H1 (cell line): ENCODE measurements around the gene GTPBP10. TPM values are rescaled to one million over a fixed set of nuclear protein-coding genes. Genes with fewer than 3 reads are reported as not detected.

Experiments used
- CTCF ChIA-PET: fragments of 300-600 bp; sonication (Branson Sonifier 250); formaldehyde crosslinking; loops from one replicate; lab custom pipeline; 2021; ENCODE audit not compliant: partially characterized antibody; lab: Charles Lee
- POLR2A ChIA-PET: fragments of 300-600 bp; sonication (Branson Sonifier 250); formaldehyde crosslinking; loops from one replicate; lab custom pipeline; 2021; ENCODE audit warnings: inconsistent platforms; ENCODE audit not compliant: partially characterized antibody; lab: Charles Lee
- DNase-seq, 2 experiments: peaks; one replicate each; pipeline versions ENCODE4 v3.0.0 to v3.0.0-alpha.2; 2010 to 2022; ENCODE audit warnings: low spot score in 2 of 2, low read depth in 1 of 2, mixed read lengths in 1 of 2
- FAIRE-seq: peaks from 2 replicates; lab custom pipeline; 2011; peaks lifted over from hg19 to GRCh38; lab: Jason Lieb, UNC
- H2AFZ ChIP-seq: 2 replicates; pipeline ENCODE4 v1.8.1; 2012; ENCODE audit warnings: low read length, inconsistent platforms
- H2AK5ac ChIP-seq: 2 replicates; pipeline ENCODE4 v1.6.1; 2013; ENCODE audit warnings: low read depth, low read length
- H2BK120ac ChIP-seq: replicated peaks from 2 replicates; pipeline ENCODE3; 2013; ENCODE audit warnings: low read depth, low read length, inconsistent platforms
- H2BK12ac ChIP-seq: 2 replicates; pipeline ENCODE4 v1.6.1; 2013; ENCODE audit warnings: low read depth, low read length
- H2BK15ac ChIP-seq: 2 replicates; pipeline ENCODE4 v1.6.1; 2013; ENCODE audit warnings: low read length
- H2BK20ac ChIP-seq: 2 replicates; pipeline ENCODE4 v1.6.1; 2013; ENCODE audit warnings: low read length
- H2BK5ac ChIP-seq: 2 replicates; pipeline ENCODE4 v1.6.1; 2013; ENCODE audit warnings: low read depth, low read length
- H3K14ac ChIP-seq: 2 replicates; pipeline ENCODE4 v1.6.1; 2013; ENCODE audit warnings: inconsistent platforms; ENCODE audit not compliant: insufficient read length
- H3K18ac ChIP-seq: 2 replicates; pipeline ENCODE4 v1.6.1; 2013; ENCODE audit warnings: low read length; ENCODE audit errors: extremely low read depth
- H3K23ac ChIP-seq: 2 replicates; pipeline ENCODE4 v1.6.1; 2013; ENCODE audit warnings: inconsistent platforms; ENCODE audit not compliant: insufficient read length
- H3K23me2 ChIP-seq: 2 replicates; pipeline ENCODE4 v1.6.1; 2013; ENCODE audit warnings: low read depth, low read length
- H3K27ac ChIP-seq: 2 replicates; pipeline ENCODE4 v1.6.1; 2011; ENCODE audit warnings: low read depth, low read length, inconsistent platforms
- H3K27me3 ChIP-seq, 4 experiments: replicated peaks in 1 of 4; 1 replicate in 1 of 4; 2 replicates in 3 of 4; pipeline versions ENCODE4 v1.6.1 to v1.8.1; 2011 to 2013; ENCODE audit warnings: low read length in 3 of 4, mild to moderate bottlenecking in 3 of 4, inconsistent platforms in 2 of 4, mixed read lengths in 2 of 4, moderate library complexity in 1 of 4; ENCODE audit not compliant: control insufficient read depth in 3 of 4, insufficient read depth in 3 of 4; ENCODE audit errors: extremely low read depth in 1 of 4
- H3K36me3 ChIP-seq, 4 experiments: 2 replicates each; pipeline versions ENCODE4 v1.6.1 to v1.8.1; 2011 to 2013; ENCODE audit warnings: mild to moderate bottlenecking in 4 of 4, low read length in 3 of 4, moderate library complexity in 2 of 4, control low read depth in 1 of 4, inconsistent platforms in 1 of 4; ENCODE audit not compliant: insufficient read depth in 4 of 4, control insufficient read depth in 2 of 4
- H3K4ac ChIP-seq: replicated peaks from 2 replicates; pipeline ENCODE3; 2013; ENCODE audit warnings: low read length, low read depth, mixed read lengths, inconsistent platforms; ENCODE audit not compliant: insufficient read length
- H3K4me1 ChIP-seq, 4 experiments: replicated peaks in 1 of 4; 1 replicate in 1 of 4; 2 replicates in 3 of 4; pipeline versions ENCODE4 v1.6.1 to v1.8.1; 2011 to 2013; ENCODE audit warnings: low read length in 3 of 4, inconsistent platforms in 2 of 4, mixed read lengths in 1 of 4; ENCODE audit not compliant: insufficient read depth in 4 of 4, control insufficient read depth in 3 of 4
- H3K4me2 ChIP-seq, 2 experiments: 2 replicates each; pipeline versions ENCODE4 v1.6.1 to v1.8.1; 2011 to 2013; ENCODE audit warnings: low read depth in 2 of 2, low read length in 2 of 2, control low read depth in 1 of 2, inconsistent platforms in 1 of 2, mild to moderate bottlenecking in 1 of 2; ENCODE audit not compliant: insufficient read depth in 1 of 2
- H3K4me3 ChIP-seq, 4 experiments: fragments of 200-600, 300-600 bp in 1 of 4; sonication (generic), shearing (Covaris generic), sonication (Bioruptor Twin) in 1 of 4; 2 replicates each; pipeline versions ENCODE4 v1.5.1 to v1.8.1; 2011 to 2016; ENCODE audit warnings: low read length in 4 of 4, low read depth in 3 of 4, control low read depth in 2 of 4, inconsistent platforms in 2 of 4, mild to moderate bottlenecking in 2 of 4, mixed read lengths in 1 of 4, moderate library complexity in 1 of 4; ENCODE audit not compliant: insufficient read depth in 2 of 4; ENCODE audit errors: extremely low read depth in 1 of 4
- H3K56ac ChIP-seq: replicated peaks from 2 replicates; pipeline ENCODE3; 2013; ENCODE audit warnings: low read depth, mild to moderate bottlenecking, mixed read lengths, low read length, inconsistent platforms; ENCODE audit not compliant: insufficient read length
- H3K79me1 ChIP-seq: 2 replicates; pipeline ENCODE4 v1.6.1; 2013; ENCODE audit warnings: low read depth, low read length, control low read depth
- H3K79me2 ChIP-seq, 2 experiments: 2 replicates each; pipeline versions ENCODE4 v1.6.1 to v1.8.1; 2012 to 2013; ENCODE audit warnings: low read length in 2 of 2, mild to moderate bottlenecking in 2 of 2, inconsistent platforms in 1 of 2; ENCODE audit not compliant: insufficient read depth in 2 of 2, control insufficient read depth in 1 of 2
- H3K9ac ChIP-seq, 4 experiments: replicated peaks in 1 of 4; 1 replicate in 1 of 4; 2 replicates in 3 of 4; pipeline versions ENCODE4 v1.6.1 to v1.8.1; 2011 to 2013; ENCODE audit warnings: low read depth in 3 of 4, low read length in 3 of 4, control low read depth in 2 of 4, mild to moderate bottlenecking in 2 of 4, moderate library complexity in 2 of 4, inconsistent platforms in 1 of 4; ENCODE audit errors: extremely low read depth in 1 of 4
- H3K9me3 ChIP-seq, 2 experiments: 2 replicates each; pipeline versions ENCODE4 v1.6.1 to v1.8.1; 2012 to 2013; ENCODE audit warnings: mild to moderate bottlenecking in 2 of 2, moderate library complexity in 2 of 2, control low read depth in 1 of 2, inconsistent platforms in 1 of 2, low read depth in 1 of 2, low read length in 1 of 2, mixed read lengths in 1 of 2; ENCODE audit not compliant: insufficient read depth in 2 of 2
- H4K20me1 ChIP-seq, 2 experiments: replicated peaks in 1 of 2; 2 replicates each; pipeline versions ENCODE3 to v1.8.1; 2011 to 2013; ENCODE audit warnings: inconsistent platforms in 2 of 2, low read length in 2 of 2, mild to moderate bottlenecking in 1 of 2; ENCODE audit not compliant: insufficient read depth in 2 of 2, control insufficient read depth in 1 of 2
- H4K5ac ChIP-seq: 2 replicates; pipeline ENCODE4 v1.6.1; 2013; ENCODE audit warnings: low read length, low read depth, mixed read lengths, inconsistent platforms; ENCODE audit not compliant: insufficient read length
- H4K8ac ChIP-seq: 2 replicates; pipeline ENCODE4 v1.8.0; 2013; ENCODE audit warnings: mild to moderate bottlenecking, moderate library complexity, low read length, inconsistent platforms; ENCODE audit not compliant: insufficient read depth; ENCODE audit errors: extremely low read depth
- H4K91ac ChIP-seq: replicated peaks from 2 replicates; pipeline ENCODE3; 2013; ENCODE audit warnings: low read length, mixed read lengths, inconsistent platforms; ENCODE audit not compliant: insufficient read length
- ATF2 ChIP-seq: IDR thresholded peaks from 2 replicates; pipeline ENCODE4 v1.6.1; 2012; ENCODE audit warnings: low read length, inconsistent platforms
- BRCA1 ChIP-seq: IDR thresholded peaks from 2 replicates; pipeline ENCODE4 v1.6.1; 2012; ENCODE audit warnings: low read depth, low read length, improper control_type of control experiment
- CREB1 ChIP-seq: IDR thresholded peaks from 2 replicates; pipeline ENCODE4 v1.6.1; 2012; ENCODE audit warnings: inconsistent platforms
- HDAC2 ChIP-seq, 2 experiments: fragments of 300-600 bp in 1 of 2; sonication (generic) in 1 of 2; IDR thresholded peaks; 2 replicates each; pipeline ENCODE4 v1.6.1; 2011 to 2012; ENCODE audit warnings: low read depth in 2 of 2, low read length in 2 of 2, mild to moderate bottlenecking in 2 of 2, moderate library complexity in 2 of 2, borderline replicate concordance in 1 of 2, inconsistent platforms in 1 of 2
- KDM1A ChIP-seq: fragments of 200-600, 300-600 bp; sonication (generic); IDR thresholded peaks from 2 replicates; pipeline ENCODE4 v1.7.1; 2016; ENCODE audit warnings: mild to moderate bottlenecking, low read length, borderline replicate concordance
- KDM4A ChIP-seq: IDR thresholded peaks from one replicate; pipeline ENCODE4 v1.7.1; 2012; ENCODE audit warnings: low read depth, mild to moderate bottlenecking, moderate library complexity, low read length, inconsistent platforms; ENCODE audit not compliant: severe bottlenecking
- POLR2AphosphoS5 ChIP-seq: IDR thresholded peaks from 2 replicates; pipeline ENCODE4 v1.6.1; 2011; ENCODE audit warnings: low read depth, low read length
- RAD21 ChIP-seq, 2 experiments: IDR thresholded peaks in 1 of 2; conservative IDR thresholded peaks in 1 of 2; 2 replicates each; pipeline ENCODE4 v1.6.1; 2011; ENCODE audit warnings: low read depth in 2 of 2, low read length in 2 of 2, improper control_type of control experiment in 1 of 2, inconsistent platforms in 1 of 2, mild to moderate bottlenecking in 1 of 2, moderate library complexity in 1 of 2
- SAP30 ChIP-seq: fragments of 300-600 bp; sonication (generic); IDR thresholded peaks from 2 replicates; pipeline ENCODE4 v1.7.1; 2012; ENCODE audit warnings: low read length, moderate library complexity, mild to moderate bottlenecking, inconsistent platforms; ENCODE audit not compliant: insufficient read depth, insufficient replicate concordance
- SIRT6 ChIP-seq: IDR thresholded peaks from one replicate; pipeline ENCODE4 v1.7.1; 2012; ENCODE audit warnings: low read length, inconsistent platforms
- SP1 ChIP-seq: IDR thresholded peaks from 2 replicates; pipeline ENCODE4 v1.6.1; 2011; ENCODE audit warnings: low read depth, low read length
- SP4 ChIP-seq: IDR thresholded peaks from 2 replicates; pipeline ENCODE4 v1.6.1; 2012; ENCODE audit warnings: low read length, inconsistent platforms
- SRF ChIP-seq: IDR thresholded peaks from 2 replicates; pipeline ENCODE4 v1.6.1; 2011; ENCODE audit warnings: mild to moderate bottlenecking, low read depth, low read length, moderate library complexity
- TAF7 ChIP-seq: optimal IDR thresholded peaks from 2 replicates; pipeline ENCODE3; 2011; ENCODE audit warnings: low read depth, mild to moderate bottlenecking, inconsistent platforms, low read length, moderate library complexity, borderline replicate concordance
- polyA plus RNA-seq, 7 experiments: library from polyadenylated mRNA; depleted of rRNA in 3 of 7; stranded (reverse) in 5 of 7; unstranded in 2 of 7; fragments of >200 nt in 5 of 7; fragments of 200-250 nt in 2 of 7; gene quantifications; 1 replicate in 5 of 7; 2 replicates in 1 of 7; 4 replicates in 1 of 7; pipeline versions ENCODE4 v1.2.1 to v1.2.3, GENCODE V29; 2011 to 2013; ENCODE audit warnings: missing spikeins in 2 of 7, mixed read lengths in 2 of 7
- total RNA-seq: library from RNA; stranded (reverse); fragmentation: NEBNext Ultra II Directional; extraction: Animal tissue kit (Norgen Biotek cat#: 25700); gene quantifications from 2 replicates; pipeline ENCODE4 v1.2.1, GENCODE V29; 2021

The GTPBP10 gene
- total and polyA plus RNA-seq, 2 of the 8 experiments (the other 6 are each of a cell fraction or from before 2014, with no cell fraction given): 4.4 to 21.2 TPM

- Histone ChIP-seq H4K5ac (no peak overlapping the region), H3K56ac (no peak overlapping the region), H3K4me1 (no peaks in the 10 kb centered on the region), H3K9ac (no peak overlapping the region), H3K27me3 (no peaks in the 10 kb centered on the region), H4K20me1 (no peaks in the 10 kb centered on the region), H3K14ac (no peak overlapping the region), H3K79me2 (no peaks in the 10 kb centered on the region), H3K23me2 (no peaks in the 10 kb centered on the region), H2AFZ (no peak overlapping the region), H2AK5ac (no peak overlapping the region), H3K4ac (no peak overlapping the region), H2BK12ac (no peak overlapping the region), H3K18ac (no peak overlapping the region), H2BK5ac (no peak overlapping the region), H4K8ac (no peak overlapping the region), H3K36me3 (no peaks in the 10 kb centered on the region), H2BK15ac (no peak overlapping the region), H3K9me3 (peaks cover 0 to 4% of the 10 kb centered on the region in 2 experiments; a peak in 1 of 4 replicates), H3K4me3 (no peak overlapping the region), H2BK20ac (no peak overlapping the region), H3K23ac (no peak overlapping the region), H3K27ac (no peak overlapping the region), H4K91ac (no peak overlapping the region), H2BK120ac (no peak overlapping the region), H3K79me1 (no peaks in the 10 kb centered on the region), H3K4me2 (no peak overlapping the region)
- CTCF ChIA-PET: interaction anchor here (1.2 to 2.1 kb wide), 3 partner anchors 9 to 24 kb away, joined by 3 to 8 read pairs (median 5); partner anchors contain the start of gene FAM237B
- no peak for FAIRE-seq
- DNase-seq: no peak
- POLR2A ChIA-PET: no interaction called here
- no peak for TF ChIP-seq SP1
- TF ChIP-seq SRF: no peak
- no peak for TF ChIP-seq BRCA1
- no peak for TF ChIP-seq SP4
- no peak for TF ChIP-seq KDM1A
- no peak for TF ChIP-seq CREB1
- TF ChIP-seq ATF2: no peak
- no peak for TF ChIP-seq HDAC2 (IDR thresholded peaks at IDR 0.05; ENCODE audit: borderline replicate concordance in 1 of 2, low read depth in 2 of 2, low read length in 2 of 2)
- no peak for TF ChIP-seq POLR2AphosphoS5
- no peak for TF ChIP-seq KDM4A
- no peak for TF ChIP-seq TAF7
- TF ChIP-seq RAD21 (IDR thresholded peaks at IDR 0.05 in 1 of 2, conservative IDR thresholded peaks at IDR 0.05 in 1 of 2; ENCODE audit: low read depth in 2 of 2, low read length in 2 of 2): no peak
- TF ChIP-seq SIRT6: no peak
- TF ChIP-seq SAP30: no peak
Observed at GRCh38 chr7:90337106-90337505, 9.4 kb upstream of the GTPBP10 start.
